Measurements from ENCODE around the gene BMP7.
"Not testable (repeated sequence)": the region's sequence is repeated elsewhere in the genome, so short reads cannot be mapped to it uniquely, and the experiment has no call there.

BMP7 gene

GRCh38 chr20:57252559-57253162, 13.8 kb downstream of the BMP7 start:
- no peak for DNase-seq (ENCODE audit: low read depth, low spot score)
- no peak overlapping the region for H3K27ac ChIP-seq

DNA sequence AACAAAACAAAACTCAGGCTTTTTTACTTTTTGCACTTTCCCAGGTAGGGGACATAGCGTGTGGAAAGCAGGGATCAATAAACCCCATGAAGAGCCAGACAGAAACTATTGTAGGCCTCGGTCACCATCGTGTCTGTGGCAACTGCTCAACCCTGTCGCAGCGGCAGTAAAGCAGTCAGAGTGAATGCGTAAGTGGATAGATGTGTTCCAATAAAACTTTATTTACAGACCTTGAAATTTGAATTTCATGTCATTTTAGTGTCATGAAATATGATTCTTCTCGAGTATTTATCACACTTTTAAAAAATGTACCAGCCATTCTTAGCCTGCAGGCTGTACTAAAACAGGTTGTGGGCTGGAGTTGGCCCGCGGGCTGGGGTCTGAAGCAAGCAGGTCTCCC, 14.5 kb downstream of the BMP7 start:
- H3K27ac ChIP-seq, result no peak overlapping the region
- no peak for DNase-seq (ENCODE audit: low read depth, low spot score)

DNA sequence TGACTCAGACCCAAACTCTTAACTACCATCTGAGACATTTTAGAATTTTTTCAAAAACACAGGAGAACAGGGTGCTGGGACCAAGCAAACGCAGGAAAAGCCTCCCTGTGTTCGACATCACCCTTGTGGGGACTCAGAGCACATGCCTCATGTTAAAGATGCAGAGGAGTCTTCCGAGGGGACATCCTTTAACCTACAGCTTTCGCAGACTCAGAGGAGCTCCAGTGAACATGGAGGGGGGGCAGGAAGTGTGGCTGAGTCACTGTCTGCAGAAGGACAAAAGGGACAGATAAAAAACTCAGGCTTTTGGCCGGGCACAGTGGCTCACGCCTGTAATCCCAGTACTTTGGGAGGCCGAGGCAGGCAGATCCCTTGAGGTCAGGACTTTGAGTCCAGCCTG, 15.1 kb downstream of the BMP7 start:
- no peak overlapping the region for H3K27ac ChIP-seq
- DNase-seq (ENCODE audit: low read depth, low spot score), result no peak

- no peak overlapping the region for H3K27ac ChIP-seq
- DNase-seq (ENCODE audit: low read depth, low spot score), result no peak
These were observed 15.7 kb downstream of the BMP7 start for GRCh38 chr20:57250607-57251343.

DNA sequence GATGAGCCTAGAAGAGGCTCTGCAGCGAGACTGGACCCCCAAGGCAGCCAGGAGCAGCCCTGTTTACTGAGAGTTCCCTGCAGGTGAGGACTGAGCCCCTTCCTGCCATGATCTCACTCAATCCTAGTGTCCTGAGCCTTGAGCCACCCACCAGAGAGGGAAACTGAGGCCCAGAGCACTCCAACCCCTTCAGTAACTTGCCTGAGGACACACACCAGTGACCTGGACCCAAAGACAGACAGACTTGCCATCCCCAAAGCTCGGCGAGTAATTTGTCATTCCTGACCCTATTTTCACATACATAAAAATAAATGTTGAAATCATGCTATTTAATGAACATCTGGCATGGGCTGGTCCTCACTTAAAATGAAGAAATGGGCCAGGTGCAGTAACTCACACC, 16.7 kb downstream of the BMP7 start:
- no peak overlapping the region for H3K27ac ChIP-seq
- DNase-seq (ENCODE audit: low read depth, low spot score), result no peak

DNA sequence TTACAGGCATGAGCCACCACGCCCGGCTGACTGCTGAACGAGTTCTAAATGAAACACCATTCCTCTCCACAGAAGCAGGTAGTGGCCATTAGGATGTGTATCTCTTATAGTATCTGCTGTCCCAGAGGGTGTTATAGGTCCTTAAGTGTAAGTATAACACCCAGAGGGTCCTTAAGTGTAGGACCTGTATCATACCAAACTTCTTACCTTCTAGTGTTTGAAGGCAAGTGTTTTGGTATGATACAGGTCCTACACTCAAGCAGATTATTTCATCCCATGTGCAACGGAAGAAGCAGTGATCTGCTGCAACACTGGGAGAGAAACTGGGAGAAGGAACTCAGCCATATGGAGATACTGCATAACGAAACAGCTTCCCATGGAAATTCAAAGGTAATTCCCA, 17.4 kb downstream of the BMP7 start:
- H3K27ac ChIP-seq, result no peak overlapping the region

GRCh38 chr20:57248132-57248797, 18.2 kb downstream of the BMP7 start:
- no peak for DNase-seq (ENCODE audit: low read depth, low spot score)
- no peak overlapping the region for H3K27ac ChIP-seq

More for the DNA sequence above, 17.4 kb downstream of the BMP7 start:
- DNase-seq (ENCODE audit: low read depth, low spot score), result no peak

- DNase-seq (ENCODE audit: low read depth, low spot score), result no peak
- no peak overlapping the region for H3K27ac ChIP-seq
These were observed 19.0 kb downstream of the BMP7 start for GRCh38 chr20:57247292-57247965.

- H3K27ac ChIP-seq, result no peak overlapping the region
- DNase-seq (ENCODE audit: low read depth, low spot score), result no peak
These were observed 20.4 kb downstream of the BMP7 start for GRCh38 chr20:57245997-57246396.

GRCh38 chr20:57244627-57245214, 21.7 kb downstream of the BMP7 start:
- H3K27ac ChIP-seq, result no peak overlapping the region
- no peak for DNase-seq (ENCODE audit: low read depth, low spot score)

- DNase-seq (ENCODE audit: low read depth, low spot score), result no peak
- no peak overlapping the region for H3K27ac ChIP-seq
These were observed 22.2 kb downstream of the BMP7 start for GRCh38 chr20:57244221-57244585.

- peak; percentile 31 for DNase-seq (ENCODE audit: low read depth, low spot score)
- H3K27ac ChIP-seq, result no peak overlapping the region
These were observed 22.8 kb downstream of the BMP7 start for GRCh38 chr20:57243480-57244220.

DNA sequence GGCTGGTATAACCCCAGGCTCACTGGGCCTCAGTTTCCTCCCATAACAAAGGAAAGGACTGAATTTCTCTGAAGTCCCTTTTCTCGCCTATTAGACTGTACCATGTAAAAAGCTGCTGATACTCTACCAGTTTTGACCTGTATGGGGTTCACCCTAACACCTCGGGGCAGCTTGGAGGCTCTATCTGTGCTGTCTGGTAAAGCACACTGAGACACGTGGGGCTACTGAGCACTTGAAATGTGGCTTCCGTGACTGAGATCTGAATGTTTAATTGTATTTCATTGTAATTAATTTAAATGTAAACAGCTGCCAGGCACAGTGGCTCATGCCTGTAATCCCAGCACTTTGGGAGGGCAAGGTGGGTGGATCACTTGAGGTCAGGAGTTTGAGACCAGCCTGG, 24.0 kb downstream of the BMP7 start:
- no peak overlapping the region for H3K27ac ChIP-seq
- DNase-seq (ENCODE audit: low read depth, low spot score), result no peak

GRCh38 chr20:57241363-57241991, 25.0 kb downstream of the BMP7 start:
- DNase-seq (ENCODE audit: low read depth, low spot score), result no peak

GRCh38 chr20:57240581-57241362, 25.7 kb downstream of the BMP7 start:
- H3K27ac ChIP-seq, result no peak overlapping the region
- no peak for DNase-seq (ENCODE audit: low read depth, low spot score)

More at GRCh38 chr20:57241363-57241991, 25.0 kb downstream of the BMP7 start:
- H3K27ac ChIP-seq, result no peak overlapping the region

DNA sequence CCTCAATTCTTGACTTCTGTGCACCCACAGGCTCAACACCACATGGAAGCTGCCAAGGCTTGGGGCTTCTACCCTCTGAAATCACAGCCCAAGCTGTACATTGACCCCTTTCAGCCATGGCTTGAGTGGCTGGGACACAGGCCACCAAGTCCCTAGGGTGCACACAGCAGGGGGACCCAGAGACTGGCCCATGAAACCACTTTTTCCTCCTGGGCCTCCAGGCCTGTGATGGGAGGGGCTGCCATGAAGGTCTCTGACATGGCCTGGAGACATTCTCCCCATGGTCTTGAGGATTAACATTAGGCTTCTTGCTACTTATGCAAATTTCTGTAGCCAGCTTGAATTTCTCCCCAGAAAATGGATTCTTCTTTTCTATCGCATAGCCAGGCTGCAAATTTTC, 26.7 kb downstream of the BMP7 start:
- not testable (repeated sequence) for H3K27ac ChIP-seq; DNase-seq (ENCODE audit: low read depth, low spot score)

DNA sequence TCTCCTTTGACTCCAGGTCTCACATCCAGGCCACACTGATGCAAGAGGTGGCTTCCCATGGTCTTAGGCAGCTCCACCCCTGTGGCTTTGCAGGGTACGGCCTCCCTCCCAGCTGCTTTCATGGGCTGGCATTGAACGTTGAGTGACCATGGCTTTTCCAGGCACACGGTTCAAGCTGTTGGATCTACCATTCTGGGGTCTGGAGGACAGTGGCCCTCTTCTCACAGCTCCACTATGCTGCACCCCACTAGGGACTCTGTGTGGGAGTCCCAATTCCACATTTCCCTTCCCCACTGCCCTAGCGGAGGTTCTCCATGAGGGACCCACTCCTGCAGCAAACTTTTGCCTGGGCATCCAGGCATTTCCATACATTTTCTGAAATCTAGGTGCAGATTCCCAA, 27.1 kb downstream of the BMP7 start:
- not testable (repeated sequence) for DNase-seq (ENCODE audit: low read depth, low spot score); H3K27ac ChIP-seq

GRCh38 chr20:57238089-57238488, 28.4 kb downstream of the BMP7 start:
- H3K27ac ChIP-seq, result no peak overlapping the region
- DNase-seq (ENCODE audit: low read depth, low spot score), result no peak

- H3K27ac ChIP-seq, result no peak overlapping the region
- no peak for DNase-seq (ENCODE audit: low read depth, low spot score)
These were observed 28.9 kb downstream of the BMP7 start for GRCh38 chr20:57237585-57237953.

All from epithelial cell of prostate (primary cell).